Coronary artery (tissue), 2 donors: Measurements from ENCODE around the gene SLC25A48.
"Not testable (repeated sequence)": the region's sequence is repeated elsewhere in the genome, so short reads cannot be mapped to it uniquely, and the experiment has no call there.

Source experiments
- DNase-seq: peaks from one replicate; pipeline ENCODE4 v3.0.0-alpha.2; 2017; ENCODE audit warnings: low spot score
- H3K27ac ChIP-seq, 2 donors: fragments of 200-600 bp; sonication (generic); one replicate each; pipeline ENCODE4 v1.5.1; 2016 to 2019
- H3K4me3 ChIP-seq: fragments of 200-600 bp; sonication (generic); 2 replicates; pipeline ENCODE4 v1.5.1; 2016; ENCODE audit warnings: mild to moderate bottlenecking, moderate library complexity
- TF ChIP-seq, protein P1 (sequence below): fragments of 200-600 bp; sonication (generic); IDR thresholded peaks from one replicate; pipeline ENCODE4 v1.5.1; 2019; ENCODE audit warnings: antibody characterized with exemption

SLC25A48 gene

DNA sequence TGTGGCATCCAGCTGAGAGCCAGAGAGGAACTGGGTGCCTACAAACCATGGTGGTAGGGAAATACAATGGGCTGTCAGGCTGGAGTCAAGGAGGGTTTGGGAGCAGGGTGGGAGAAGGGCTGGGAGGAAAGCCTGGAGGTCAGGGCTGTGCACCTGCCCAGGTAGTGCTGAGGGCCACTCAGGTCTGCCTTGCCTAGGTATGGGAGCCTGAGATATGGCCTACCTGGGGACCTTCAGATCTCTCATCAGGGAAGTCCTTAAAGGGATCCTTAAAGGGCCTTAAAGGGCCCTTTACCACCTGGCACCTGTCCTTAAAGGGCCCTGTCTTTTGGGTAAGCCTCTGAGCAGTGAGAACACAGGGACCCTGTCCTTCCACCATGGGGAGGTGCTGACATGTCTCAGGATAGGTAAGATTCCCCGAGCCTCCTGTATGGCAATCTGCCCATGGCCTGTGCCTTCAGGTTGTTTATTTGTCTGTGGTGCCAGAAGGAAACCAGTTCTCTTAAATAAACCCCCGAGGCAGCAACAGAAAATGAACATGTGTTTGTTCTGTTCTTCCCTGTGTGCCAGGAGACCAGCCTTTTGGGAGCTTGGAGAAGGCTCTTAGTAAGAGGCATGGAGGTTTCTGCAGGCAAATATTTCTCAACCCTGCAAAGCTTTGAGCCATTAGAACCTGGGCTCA is 23.3 kb downstream of the SLC25A48 start:
- no peak for DNase-seq
- H3K27ac ChIP-seq: no peak overlapping the region
- H3K4me3 ChIP-seq: no peak overlapping the region
- TF ChIP-seq, protein P1, sequence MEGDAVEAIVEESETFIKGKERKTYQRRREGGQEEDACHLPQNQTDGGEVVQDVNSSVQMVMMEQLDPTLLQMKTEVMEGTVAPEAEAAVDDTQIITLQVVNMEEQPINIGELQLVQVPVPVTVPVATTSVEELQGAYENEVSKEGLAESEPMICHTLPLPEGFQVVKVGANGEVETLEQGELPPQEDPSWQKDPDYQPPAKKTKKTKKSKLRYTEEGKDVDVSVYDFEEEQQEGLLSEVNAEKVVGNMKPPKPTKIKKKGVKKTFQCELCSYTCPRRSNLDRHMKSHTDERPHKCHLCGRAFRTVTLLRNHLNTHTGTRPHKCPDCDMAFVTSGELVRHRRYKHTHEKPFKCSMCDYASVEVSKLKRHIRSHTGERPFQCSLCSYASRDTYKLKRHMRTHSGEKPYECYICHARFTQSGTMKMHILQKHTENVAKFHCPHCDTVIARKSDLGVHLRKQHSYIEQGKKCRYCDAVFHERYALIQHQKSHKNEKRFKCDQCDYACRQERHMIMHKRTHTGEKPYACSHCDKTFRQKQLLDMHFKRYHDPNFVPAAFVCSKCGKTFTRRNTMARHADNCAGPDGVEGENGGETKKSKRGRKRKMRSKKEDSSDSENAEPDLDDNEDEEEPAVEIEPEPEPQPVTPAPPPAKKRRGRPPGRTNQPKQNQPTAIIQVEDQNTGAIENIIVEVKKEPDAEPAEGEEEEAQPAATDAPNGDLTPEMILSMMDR: no peak

DNA sequence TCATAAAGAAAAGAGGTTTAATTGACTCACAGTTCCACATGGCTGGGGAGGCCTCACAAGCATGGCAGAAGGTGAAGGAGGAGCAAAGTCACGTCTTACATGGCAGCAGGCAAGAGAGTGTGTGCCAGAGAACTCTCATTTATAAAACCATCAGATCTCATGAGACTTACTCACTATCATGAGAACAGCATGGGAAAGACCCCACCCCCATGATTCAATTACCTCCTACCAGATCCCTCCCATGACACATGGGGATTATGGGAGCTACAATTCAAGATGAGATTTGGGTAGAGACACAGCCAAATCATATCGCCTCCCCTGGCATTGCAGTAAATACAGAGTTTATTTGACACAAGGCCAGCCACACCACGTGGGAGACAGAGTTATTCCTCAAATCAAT is 24.7 kb downstream of the SLC25A48 start:
- H3K27ac ChIP-seq, H3K4me3 ChIP-seq, DNase-seq: not testable (repeated sequence)

DNA sequence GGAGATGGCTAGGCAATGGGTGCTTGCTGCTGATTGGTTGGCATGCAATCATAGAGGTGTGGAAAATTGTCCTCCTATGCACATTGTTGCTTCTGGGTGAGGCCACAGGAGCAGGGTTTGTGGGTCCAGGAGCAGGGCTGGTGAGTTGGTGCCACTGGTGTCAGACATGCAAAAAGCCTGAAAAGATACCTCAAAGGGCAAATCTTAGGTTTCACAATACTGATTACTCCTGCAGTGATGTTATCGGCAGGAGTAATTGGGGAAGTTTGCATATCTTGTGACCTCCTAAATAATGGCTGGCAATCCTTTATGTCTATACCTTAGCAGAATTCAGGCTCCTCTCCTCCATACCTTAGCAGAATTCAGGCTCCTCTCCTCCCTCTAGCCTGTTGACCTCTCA is 25.2 kb downstream of the SLC25A48 start:
- Histone ChIP-seq H3K27ac (no peak overlapping the region), H3K4me3 (no peak overlapping the region)
- TF ChIP-seq, protein P1: no peak
- no peak for DNase-seq

DNA sequence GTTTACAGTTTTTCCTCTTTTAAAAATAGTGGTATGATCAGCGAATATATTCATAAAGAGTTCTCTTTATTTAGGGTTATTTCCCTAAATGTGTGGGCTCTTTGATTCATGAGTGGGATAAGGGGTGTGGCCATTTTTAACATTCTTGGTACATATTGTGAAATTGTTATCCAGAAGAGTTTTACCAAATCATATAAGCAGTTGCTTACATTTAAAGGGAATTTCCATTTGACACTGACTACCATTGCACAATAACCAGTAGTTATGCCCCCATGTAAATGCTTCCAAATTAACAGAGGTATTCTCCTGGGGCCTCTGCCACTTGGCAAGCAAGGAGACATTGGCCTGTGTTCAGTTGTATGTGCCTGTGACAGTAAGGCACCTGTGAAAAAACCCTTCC is 27.2 kb downstream of the SLC25A48 start:
- DNase-seq: no peak
- Histone ChIP-seq H3K4me3 (no peak overlapping the region), H3K27ac (no peak overlapping the region)
- TF ChIP-seq, protein P1: no peak

DNA sequence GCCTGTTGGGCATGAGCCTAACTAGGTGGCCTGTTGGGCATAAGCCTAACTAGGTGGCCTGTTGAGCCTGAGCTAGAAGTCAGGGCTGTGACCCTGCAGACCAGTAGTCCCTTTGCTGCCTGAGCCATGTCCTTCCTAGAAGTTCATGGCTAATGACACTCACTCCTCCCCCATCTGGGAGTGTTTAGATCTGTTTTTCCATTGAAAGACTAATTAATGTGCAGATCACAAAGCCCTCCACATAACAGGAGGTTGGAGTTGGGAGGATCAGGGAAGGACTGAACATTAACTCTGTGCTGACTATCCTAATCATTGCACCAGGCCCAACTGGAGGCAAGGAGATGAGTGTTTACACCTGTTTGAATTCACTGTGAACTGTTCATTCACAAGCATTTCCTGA is 27.6 kb downstream of the SLC25A48 start:
- no peak overlapping the region for H3K4me3 ChIP-seq
- TF ChIP-seq, protein P1: no peak
- H3K27ac ChIP-seq: no peak overlapping the region
- DNase-seq: no peak

DNA sequence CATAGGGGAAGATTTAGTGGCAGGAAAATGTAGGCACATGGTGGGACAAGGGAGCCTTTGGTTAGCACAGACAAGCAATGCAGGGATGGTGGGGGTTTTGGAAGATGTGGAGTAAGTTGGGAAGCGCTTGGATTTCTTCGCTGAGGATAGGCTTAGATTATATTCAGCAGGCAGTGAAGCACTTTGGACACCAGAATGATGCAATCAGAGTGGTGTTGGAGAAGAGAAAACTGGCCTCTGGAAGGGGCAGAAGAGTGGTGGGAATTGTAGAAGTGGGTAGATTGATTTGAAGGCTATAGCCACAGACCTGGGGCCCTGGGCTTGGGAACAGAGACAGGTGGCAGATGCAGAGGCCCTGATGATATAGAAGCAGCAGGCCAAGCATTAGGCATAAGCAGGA is 28.3 kb downstream of the SLC25A48 start:
- TF ChIP-seq, protein P1: no peak
- Histone ChIP-seq H3K27ac (no peak overlapping the region), H3K4me3 (no peak overlapping the region)
- no peak for DNase-seq

DNA sequence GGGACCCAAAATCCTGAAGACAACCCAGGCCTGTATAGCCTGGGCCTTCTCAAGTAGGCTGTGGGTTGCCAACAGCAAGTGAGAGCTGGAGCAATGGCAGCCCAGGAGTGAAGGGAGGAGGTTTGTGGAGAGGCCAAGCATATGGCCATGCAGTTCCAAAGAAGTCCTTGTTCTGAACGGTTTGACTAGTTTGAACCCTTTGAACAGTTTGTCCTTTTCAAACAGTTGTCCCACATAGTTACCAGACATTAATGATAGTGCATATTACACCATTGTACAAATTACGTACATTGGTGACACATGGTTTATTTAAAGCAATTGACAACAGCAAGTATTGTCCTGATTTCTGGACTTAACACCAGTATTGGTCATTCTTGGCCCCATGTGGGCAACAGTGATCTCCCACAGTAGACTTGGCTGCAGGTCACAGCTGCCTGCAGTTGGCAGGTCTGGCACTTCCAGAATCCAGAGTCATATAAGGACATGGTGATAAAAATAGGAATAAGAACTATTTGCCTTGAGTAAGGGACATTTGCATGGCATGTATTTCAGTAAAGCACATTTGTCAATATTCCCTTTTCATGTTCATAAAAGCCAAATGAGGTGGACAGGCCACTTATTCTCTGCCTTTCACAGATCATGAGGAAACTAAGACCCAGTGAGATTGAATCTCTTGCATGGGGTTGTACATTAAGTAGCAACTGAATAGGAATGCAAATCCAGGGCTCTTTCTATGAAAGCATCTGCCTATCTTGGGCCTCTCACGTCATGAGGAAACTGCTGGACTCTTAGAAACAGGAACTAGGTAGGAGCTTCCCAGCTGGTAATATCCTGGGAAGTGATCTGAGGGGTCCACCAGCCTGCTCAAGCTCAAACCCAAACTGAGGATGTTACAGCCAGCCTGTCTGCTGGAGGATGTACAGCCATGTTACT is 30.3 kb downstream of the SLC25A48 start:
- Histone ChIP-seq H3K4me3 (no peak overlapping the region), H3K27ac (no peak overlapping the region)
- DNase-seq: no peak
- TF ChIP-seq, protein P1: no peak
